Caco-2 (cell line): ENCODE data around the gene SERINC4. TPM values are rescaled to one million over a fixed set of nuclear protein-coding genes. Genes with fewer than 3 reads are reported as not detected.

Experiments used
- BruUV-seq: library from RNA; stranded (reverse); fragments of 400-500 nt; replicated peaks from 2 replicates; lab custom pipeline; 2021; lab: Mats Ljungman, UMichigan
- CTCF ChIA-PET: fragments of 300-600 bp; sonication (Branson Sonifier 250); formaldehyde crosslinking; loops from one replicate; lab custom pipeline; 2022; ENCODE audit warnings: antibody characterized with exemption; lab: Charles Lee
- POLR2A ChIA-PET: fragments of 300-600 bp; sonication (Branson Sonifier 250); formaldehyde crosslinking; loops from one replicate; lab custom pipeline; 2022; ENCODE audit warnings: antibody characterized with exemption; lab: Charles Lee
- DNase-seq, 2 experiments: peaks; one replicate each; pipeline versions ENCODE4 v3.0.0 to v3.0.0-alpha.2; 2020 to 2022
- H3K27me3 ChIP-seq: replicated peaks from 2 replicates; pipeline ENCODE4 v1.6.0; 2011; ENCODE audit warnings: low read length; ENCODE audit not compliant: control insufficient read depth, insufficient read depth
- H3K36me3 ChIP-seq: 2 replicates; pipeline ENCODE4 v1.5.1; 2011; ENCODE audit warnings: low read length; ENCODE audit not compliant: control insufficient read depth, insufficient read depth
- H3K4me1 ChIP-seq: fragments of 250-450 bp; sonication (Bioruptor Pico); 2 replicates; pipeline ENCODE4 v1.5.1; 2020; ENCODE audit warnings: mild to moderate bottlenecking
- H3K4me3 ChIP-seq: 2 replicates; pipeline ENCODE4 v1.5.1; 2011; ENCODE audit warnings: low read depth, mild to moderate bottlenecking, control low read depth, low read length
- H3K9me3 ChIP-seq: fragments of 250-450 bp; sonication (Bioruptor Pico); 2 replicates; pipeline ENCODE4 v1.5.1; 2020; ENCODE audit warnings: mild to moderate bottlenecking, moderate library complexity
- H3K27ac Mint-ChIP-seq: one replicate; pipeline ENCODE4 v1.8.0; 2022; ENCODE audit warnings: mixed read lengths; ENCODE audit not compliant: unreplicated experiment
- H3K27me3 Mint-ChIP-seq: one replicate; pipeline ENCODE4 v1.8.0; 2022; ENCODE audit warnings: mixed read lengths; ENCODE audit not compliant: insufficient read depth, unreplicated experiment
- H3K36me3 Mint-ChIP-seq: one replicate; pipeline ENCODE4 v1.8.0; 2022; ENCODE audit warnings: mild to moderate bottlenecking, mixed read lengths; ENCODE audit not compliant: insufficient read depth, unreplicated experiment
- H3K4me1 Mint-ChIP-seq: one replicate; pipeline ENCODE4 v1.8.0; 2022; ENCODE audit warnings: low read depth, mixed read lengths; ENCODE audit not compliant: unreplicated experiment
- H3K4me3 Mint-ChIP-seq: one replicate; pipeline ENCODE4 v1.8.0; 2022; ENCODE audit warnings: mild to moderate bottlenecking, moderate library complexity, mixed read lengths; ENCODE audit not compliant: unreplicated experiment
- H3K9me3 Mint-ChIP-seq: one replicate; pipeline ENCODE4 v1.8.0; 2022; ENCODE audit warnings: mixed read lengths; ENCODE audit not compliant: unreplicated experiment
- intact Hi-C: fragments of 100-400 bp; cut with micrococcal nuclease; formaldehyde crosslinking; loops from one replicate; pipeline ENCODE4 v1.10.0; 2022; ENCODE audit not compliant: unreplicated experiment
- total RNA-seq: library from RNA; stranded (reverse); gene quantifications from 2 replicates; pipeline ENCODE4 v1.2.3, GENCODE V29; 2022
- TF ChIP-seq, protein P1 (sequence below), 2 experiments: fragments of 200-600 bp in 1 of 2; IDR thresholded peaks; 1 replicate in 1 of 2; 2 replicates in 1 of 2; pipeline versions ENCODE4 v1.5.1 to v1.8.0; 2011 to 2022; ENCODE audit warnings: antibody characterized with exemption in 1 of 2, control low read depth in 1 of 2, inconsistent platforms in 1 of 2, low read depth in 1 of 2, low read length in 1 of 2, mild to moderate bottlenecking in 1 of 2, moderate library complexity in 1 of 2; ENCODE audit not compliant: insufficient read depth in 1 of 2, severe bottlenecking in 1 of 2, unreplicated experiment in 1 of 2

SERINC4 gene
- total RNA-seq, 1 experiment from 2014 or later: 0.23 TPM

DNA sequence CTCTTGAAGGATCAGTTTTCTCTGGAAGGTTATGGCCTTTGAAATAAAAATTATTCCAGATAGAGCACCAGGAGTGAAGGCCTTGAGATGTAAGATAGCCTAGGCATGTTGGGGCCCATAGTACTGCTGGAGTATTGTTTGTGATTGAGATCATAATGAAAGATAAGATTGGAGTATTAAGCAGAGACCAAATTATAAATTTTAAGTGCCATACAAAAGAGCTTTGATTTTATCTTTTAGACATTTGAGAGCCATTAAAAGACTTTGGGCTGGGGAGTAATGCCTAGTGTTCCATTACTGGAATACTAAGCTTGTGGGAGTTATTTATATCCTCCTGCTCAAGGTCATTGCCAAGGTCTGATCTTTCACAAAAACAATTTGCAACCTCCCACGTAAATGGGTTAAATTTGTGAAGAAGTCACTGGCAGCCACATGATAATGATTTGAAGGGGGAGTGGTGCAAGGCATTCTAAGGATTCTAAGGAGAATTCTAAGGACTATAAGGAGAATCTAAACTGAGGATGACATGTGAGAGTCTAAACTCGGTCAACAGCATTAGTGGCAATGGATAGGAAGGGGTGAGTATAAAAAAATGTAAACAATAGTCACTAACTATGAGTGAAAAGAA, 36.1 kb downstream of the SERINC4 start:
- Mint-ChIP-seq H3K9me3 (no peaks in the 10 kb centered on the region), H3K36me3 (peaks cover 97% of the 10 kb centered on the region), H3K4me3 (no peak overlapping the region), H3K27me3 (no peaks in the 10 kb centered on the region), H3K27ac (no peak overlapping the region), H3K4me1 (no peaks in the 10 kb centered on the region)
- Histone ChIP-seq H3K27me3 (no peaks in the 10 kb centered on the region), H3K36me3 (no peaks in the 10 kb centered on the region; the same call in none of the 2 replicates), H3K9me3 (no peaks in the 10 kb centered on the region), H3K4me1 (no peaks in the 10 kb centered on the region), H3K4me3 (no peak overlapping the region)
- ChIA-PET CTCF (no interaction called here), POLR2A (no interaction called here)
- no peak for DNase-seq
- TF ChIP-seq, protein P1, sequence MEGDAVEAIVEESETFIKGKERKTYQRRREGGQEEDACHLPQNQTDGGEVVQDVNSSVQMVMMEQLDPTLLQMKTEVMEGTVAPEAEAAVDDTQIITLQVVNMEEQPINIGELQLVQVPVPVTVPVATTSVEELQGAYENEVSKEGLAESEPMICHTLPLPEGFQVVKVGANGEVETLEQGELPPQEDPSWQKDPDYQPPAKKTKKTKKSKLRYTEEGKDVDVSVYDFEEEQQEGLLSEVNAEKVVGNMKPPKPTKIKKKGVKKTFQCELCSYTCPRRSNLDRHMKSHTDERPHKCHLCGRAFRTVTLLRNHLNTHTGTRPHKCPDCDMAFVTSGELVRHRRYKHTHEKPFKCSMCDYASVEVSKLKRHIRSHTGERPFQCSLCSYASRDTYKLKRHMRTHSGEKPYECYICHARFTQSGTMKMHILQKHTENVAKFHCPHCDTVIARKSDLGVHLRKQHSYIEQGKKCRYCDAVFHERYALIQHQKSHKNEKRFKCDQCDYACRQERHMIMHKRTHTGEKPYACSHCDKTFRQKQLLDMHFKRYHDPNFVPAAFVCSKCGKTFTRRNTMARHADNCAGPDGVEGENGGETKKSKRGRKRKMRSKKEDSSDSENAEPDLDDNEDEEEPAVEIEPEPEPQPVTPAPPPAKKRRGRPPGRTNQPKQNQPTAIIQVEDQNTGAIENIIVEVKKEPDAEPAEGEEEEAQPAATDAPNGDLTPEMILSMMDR (IDR thresholded peaks at IDR 0.05; ENCODE audit: insufficient read depth in 1 of 2, low read depth in 1 of 2, low read length in 1 of 2, severe bottlenecking in 1 of 2, unreplicated experiment in 1 of 2): no peak
- BruUV-seq: no TSS peak
- intact Hi-C loops: loop anchor here (5.0 kb wide), 1 partner anchor 432 kb away; the partner anchor contains the start of gene LCMT2

GRCh38 chr15:43762824-43763223, 37.2 kb downstream of the SERINC4 start:
- BruUV-seq: no TSS peak
- H3K36me3 ChIP-seq: no peaks in the 10 kb centered on the region; the same call in none of the 2 replicates
- H3K4me3 ChIP-seq: no peak overlapping the region
- no peaks in the 10 kb centered on the region for H3K9me3 Mint-ChIP-seq
- H3K27me3 Mint-ChIP-seq: no peaks in the 10 kb centered on the region
- intact Hi-C loops: loop anchor here (5.0 kb wide), 1 partner anchor 431 kb away; the partner anchor contains the start of gene LCMT2
- ChIA-PET POLR2A (no interaction called here), CTCF (no interaction called here)
- no peaks in the 10 kb centered on the region for H3K27me3 ChIP-seq
- TF ChIP-seq, protein P1 (IDR thresholded peaks at IDR 0.05; ENCODE audit: insufficient read depth in 1 of 2, low read depth in 1 of 2, low read length in 1 of 2, severe bottlenecking in 1 of 2, unreplicated experiment in 1 of 2): no peak
- H3K27ac Mint-ChIP-seq: no peak overlapping the region
- no peaks in the 10 kb centered on the region for H3K4me1 Mint-ChIP-seq
- peaks cover 97% of the 10 kb centered on the region for H3K36me3 Mint-ChIP-seq
- no peak for DNase-seq
- no peaks in the 10 kb centered on the region for H3K9me3 ChIP-seq
- no peaks in the 10 kb centered on the region for H3K4me1 ChIP-seq
- H3K4me3 Mint-ChIP-seq: no peak overlapping the region

- H3K4me1 Mint-ChIP-seq: peaks cover 13% of the 10 kb centered on the region
- no peaks in the 10 kb centered on the region for H3K9me3 ChIP-seq
- intact Hi-C loops: no loop called here
- H3K9me3 Mint-ChIP-seq: no peaks in the 10 kb centered on the region
- H3K36me3 ChIP-seq: no peaks in the 10 kb centered on the region
- H3K27ac Mint-ChIP-seq: no peak overlapping the region
- no peak overlapping the region for H3K4me3 Mint-ChIP-seq
- no TSS peak for BruUV-seq
- H3K36me3 Mint-ChIP-seq: peaks cover 49% of the 10 kb centered on the region
- no peak for DNase-seq
- no peaks in the 10 kb centered on the region for H3K27me3 Mint-ChIP-seq
- ChIA-PET POLR2A (no interaction called here), CTCF (no interaction called here)
- no peaks in the 10 kb centered on the region; the same call in 1 of the 2 replicates for H3K27me3 ChIP-seq
- no peak overlapping the region for H3K4me3 ChIP-seq
- TF ChIP-seq, protein P1 (IDR thresholded peaks at IDR 0.05; ENCODE audit: insufficient read depth in 1 of 2, low read depth in 1 of 2, low read length in 1 of 2, severe bottlenecking in 1 of 2, unreplicated experiment in 1 of 2): no peak
- no peaks in the 10 kb centered on the region for H3K4me1 ChIP-seq
These were observed 48.1 kb downstream of the SERINC4 start for GRCh38 chr15:43751885-43752284.
